Measurements from ENCODE around the gene NANOS1. TPM values are rescaled to one million over a fixed set of nuclear protein-coding genes. Genes with fewer than 3 reads are reported as not detected.

NANOS1 gene
- total RNA-seq, 2 experiments from 2014 or later, result 3.6 to 7.5 TPM

DNA sequence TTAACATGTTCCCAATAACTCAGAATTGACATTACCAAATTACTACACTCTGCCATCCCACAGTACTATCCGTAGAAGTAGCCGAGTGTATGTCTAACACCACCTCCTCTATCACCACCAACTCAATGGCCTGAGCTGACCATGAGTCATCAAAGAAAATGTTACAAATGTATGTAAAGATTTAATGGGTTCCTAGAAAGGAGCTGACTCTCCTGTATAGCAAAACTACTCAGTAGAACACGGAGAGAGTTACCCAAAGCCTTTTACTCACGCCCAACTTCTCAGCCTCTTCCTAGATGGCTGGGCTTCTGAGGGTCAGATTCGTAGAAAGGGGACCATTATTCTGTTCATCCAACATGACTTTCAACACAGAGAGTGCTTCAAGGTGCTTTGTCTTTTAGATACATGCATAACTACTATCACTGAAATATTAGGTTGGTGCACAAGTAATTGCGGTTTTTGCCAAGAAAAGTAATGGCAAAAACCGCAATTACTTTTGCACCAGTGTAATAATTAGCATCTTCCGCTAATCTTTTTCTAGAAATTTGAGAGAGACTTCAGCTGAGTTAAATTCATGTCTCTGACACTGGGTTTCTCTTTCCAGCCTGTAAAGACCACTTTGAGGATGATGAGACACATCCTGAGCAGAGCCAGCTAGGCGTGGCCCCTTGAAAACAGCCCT lies 24.0 kb upstream of the NANOS1 start:
- Histone ChIP-seq H4K20me1 (ENCODE audit: insufficient read depth, low read length) (no peaks in the 10 kb centered on the region), H3K27ac (ENCODE audit: low read depth, low read length, poor library complexity, severe bottlenecking) (no peak overlapping the region), H2AFZ (ENCODE audit: low read length) (no peak overlapping the region), H3K4me3 (ENCODE audit: low read depth, low read length, poor library complexity, severe bottlenecking) (no peak overlapping the region), H3K4me2 (ENCODE audit: low read length) (no peak overlapping the region), H3K9me2 (ENCODE audit: insufficient read depth, low read length) (no peaks in the 10 kb centered on the region), H3K4me1 (ENCODE audit: insufficient read depth, low read length, poor library complexity, severe bottlenecking) (no peaks in the 10 kb centered on the region), H3K79me2 (ENCODE audit: insufficient read depth, low read depth, low read length) (no peaks in the 10 kb centered on the region), H3K36me3 (ENCODE audit: insufficient read depth, low read length) (no peaks in the 10 kb centered on the region), H3K9me3 (ENCODE audit: low read length) (no peaks in the 10 kb centered on the region)
- CTCF ChIA-PET (ENCODE audit: unreplicated experiment), result no interaction called here
- no peak for DNase-seq (ENCODE audit: low spot score)
- intact Hi-C loops (cut with micrococcal nuclease; ENCODE audit: unreplicated experiment), result no loop called here
- BruUV-seq (replicated peaks), result no TSS peak
- POLR2A ChIA-PET, result interaction anchor here (0.7 kb wide), 1 partner anchor 273 kb away, joined by 3 read pairs; no protein-coding TSS in a partner anchor
- TF ChIP-seq, protein P1, sequence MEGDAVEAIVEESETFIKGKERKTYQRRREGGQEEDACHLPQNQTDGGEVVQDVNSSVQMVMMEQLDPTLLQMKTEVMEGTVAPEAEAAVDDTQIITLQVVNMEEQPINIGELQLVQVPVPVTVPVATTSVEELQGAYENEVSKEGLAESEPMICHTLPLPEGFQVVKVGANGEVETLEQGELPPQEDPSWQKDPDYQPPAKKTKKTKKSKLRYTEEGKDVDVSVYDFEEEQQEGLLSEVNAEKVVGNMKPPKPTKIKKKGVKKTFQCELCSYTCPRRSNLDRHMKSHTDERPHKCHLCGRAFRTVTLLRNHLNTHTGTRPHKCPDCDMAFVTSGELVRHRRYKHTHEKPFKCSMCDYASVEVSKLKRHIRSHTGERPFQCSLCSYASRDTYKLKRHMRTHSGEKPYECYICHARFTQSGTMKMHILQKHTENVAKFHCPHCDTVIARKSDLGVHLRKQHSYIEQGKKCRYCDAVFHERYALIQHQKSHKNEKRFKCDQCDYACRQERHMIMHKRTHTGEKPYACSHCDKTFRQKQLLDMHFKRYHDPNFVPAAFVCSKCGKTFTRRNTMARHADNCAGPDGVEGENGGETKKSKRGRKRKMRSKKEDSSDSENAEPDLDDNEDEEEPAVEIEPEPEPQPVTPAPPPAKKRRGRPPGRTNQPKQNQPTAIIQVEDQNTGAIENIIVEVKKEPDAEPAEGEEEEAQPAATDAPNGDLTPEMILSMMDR (conservative IDR thresholded peaks at IDR 0.05; ENCODE audit: low read length), result no peak
- TF ChIP-seq EZH2phosphoT487 (IDR thresholded peaks at IDR 0.05; ENCODE audit: borderline replicate concordance, low read depth, low read length), result no peak

- no peaks in the 10 kb centered on the region for H3K9me2 ChIP-seq (ENCODE audit: insufficient read depth, low read length)
- no peak overlapping the region for H3K4me3 ChIP-seq (ENCODE audit: low read depth, low read length, poor library complexity, severe bottlenecking)
- DNase-seq (ENCODE audit: low spot score), result no peak
- no peaks in the 10 kb centered on the region for H3K9me3 ChIP-seq (ENCODE audit: low read length)
- intact Hi-C loops (cut with micrococcal nuclease; ENCODE audit: unreplicated experiment), result no loop called here
- no peaks in the 10 kb centered on the region for H3K4me1 ChIP-seq (ENCODE audit: insufficient read depth, low read length, poor library complexity, severe bottlenecking)
- H3K36me3 ChIP-seq (ENCODE audit: insufficient read depth, low read length), result no peaks in the 10 kb centered on the region
- no TSS peak for BruUV-seq (replicated peaks)
- no peak overlapping the region for H3K27ac ChIP-seq (ENCODE audit: low read depth, low read length, poor library complexity, severe bottlenecking)
- ChIA-PET CTCF (ENCODE audit: unreplicated experiment) (no interaction called here), POLR2A (interaction anchor here (0.6 kb wide), 1 partner anchor 1352 kb away, joined by 4 read pairs; no protein-coding TSS in a partner anchor)
- H4K20me1 ChIP-seq (ENCODE audit: insufficient read depth, low read length), result no peaks in the 10 kb centered on the region
- no peaks in the 10 kb centered on the region for H3K79me2 ChIP-seq (ENCODE audit: insufficient read depth, low read depth, low read length)
- TF ChIP-seq EZH2phosphoT487 (IDR thresholded peaks at IDR 0.05; ENCODE audit: borderline replicate concordance, low read depth, low read length), result no peak
- TF ChIP-seq, protein P1 (conservative IDR thresholded peaks at IDR 0.05; ENCODE audit: low read length), result no peak
- no peak overlapping the region for H3K4me2 ChIP-seq (ENCODE audit: low read length)
- H2AFZ ChIP-seq (ENCODE audit: low read length), result no peak overlapping the region
Measured at GRCh38 chr10:119006451-119007210, 22.9 kb upstream of the NANOS1 start.

GRCh38 chr10:119007211-119007574 lies 22.3 kb upstream of the NANOS1 start:
- Histone ChIP-seq H3K4me3 (ENCODE audit: low read depth, low read length, poor library complexity, severe bottlenecking) (no peak overlapping the region), H3K4me1 (ENCODE audit: insufficient read depth, low read length, poor library complexity, severe bottlenecking) (no peaks in the 10 kb centered on the region), H4K20me1 (ENCODE audit: insufficient read depth, low read length) (no peaks in the 10 kb centered on the region), H3K9me2 (ENCODE audit: insufficient read depth, low read length) (no peaks in the 10 kb centered on the region), H3K27ac (ENCODE audit: low read depth, low read length, poor library complexity, severe bottlenecking) (no peak overlapping the region), H3K4me2 (ENCODE audit: low read length) (no peak overlapping the region), H2AFZ (ENCODE audit: low read length) (no peak overlapping the region), H3K79me2 (ENCODE audit: insufficient read depth, low read depth, low read length) (no peaks in the 10 kb centered on the region), H3K9me3 (ENCODE audit: low read length) (no peaks in the 10 kb centered on the region), H3K36me3 (ENCODE audit: insufficient read depth, low read length) (no peaks in the 10 kb centered on the region)
- TF ChIP-seq, protein P1 (conservative IDR thresholded peaks at IDR 0.05; ENCODE audit: low read length), result no peak
- TF ChIP-seq EZH2phosphoT487 (IDR thresholded peaks at IDR 0.05; ENCODE audit: borderline replicate concordance, low read depth, low read length), result no peak
- no TSS peak for BruUV-seq (replicated peaks)
- ChIA-PET POLR2A (interaction anchor here (0.6 kb wide), 1 partner anchor 1351 kb away, joined by 4 read pairs; no protein-coding TSS in a partner anchor), CTCF (ENCODE audit: unreplicated experiment) (no interaction called here)
- DNase-seq (ENCODE audit: low spot score), result no peak
- intact Hi-C loops (cut with micrococcal nuclease; ENCODE audit: unreplicated experiment), result no loop called here

All from OCI-LY7 (cell line).